ENCODE data around the gene SRRM5. TPM values are rescaled to one million over a fixed set of nuclear protein-coding genes. Genes with fewer than 3 reads are reported as not detected.
A peak's percentile ranks its signal among the peaks of the same experiment; 100 is the strongest.
"Not testable (repeated sequence)": the region's sequence is repeated elsewhere in the genome, so short reads cannot be mapped to it uniquely, and the experiment has no call there.

SRRM5 gene
- total RNA-seq, 1 experiment from 2014 or later = 0.10 TPM

DNA sequence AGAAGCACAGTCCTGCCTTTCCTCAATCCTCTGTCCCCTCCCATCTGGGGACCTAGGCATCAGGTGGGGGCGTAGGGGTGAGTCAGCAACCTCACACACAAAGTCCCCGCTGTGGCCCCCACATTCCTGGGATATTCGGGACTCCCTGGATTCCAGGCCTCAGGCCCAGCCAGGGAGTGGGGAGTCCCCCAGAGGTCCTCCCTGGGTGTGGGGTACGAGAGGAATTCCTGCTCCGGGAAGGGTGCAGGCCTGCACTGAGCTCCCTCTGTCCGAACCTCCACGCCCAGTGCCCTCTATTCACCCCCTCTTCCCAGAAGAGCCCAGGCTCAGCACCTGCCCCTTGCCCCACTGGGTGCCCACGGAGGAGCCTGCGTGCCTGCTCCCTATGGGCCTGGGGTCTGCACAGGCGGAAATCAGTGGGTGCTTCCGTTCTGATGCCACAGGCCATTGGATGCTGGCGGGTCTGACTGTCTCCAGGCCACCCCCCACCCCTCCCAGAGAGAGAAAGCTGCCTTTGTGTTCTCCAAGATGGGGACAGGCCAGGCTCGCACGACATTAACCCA lies 24.3 kb downstream of the SRRM5 start:
- DNase-seq (ENCODE audit: extremely low read depth, low read depth) = no peak

DNA sequence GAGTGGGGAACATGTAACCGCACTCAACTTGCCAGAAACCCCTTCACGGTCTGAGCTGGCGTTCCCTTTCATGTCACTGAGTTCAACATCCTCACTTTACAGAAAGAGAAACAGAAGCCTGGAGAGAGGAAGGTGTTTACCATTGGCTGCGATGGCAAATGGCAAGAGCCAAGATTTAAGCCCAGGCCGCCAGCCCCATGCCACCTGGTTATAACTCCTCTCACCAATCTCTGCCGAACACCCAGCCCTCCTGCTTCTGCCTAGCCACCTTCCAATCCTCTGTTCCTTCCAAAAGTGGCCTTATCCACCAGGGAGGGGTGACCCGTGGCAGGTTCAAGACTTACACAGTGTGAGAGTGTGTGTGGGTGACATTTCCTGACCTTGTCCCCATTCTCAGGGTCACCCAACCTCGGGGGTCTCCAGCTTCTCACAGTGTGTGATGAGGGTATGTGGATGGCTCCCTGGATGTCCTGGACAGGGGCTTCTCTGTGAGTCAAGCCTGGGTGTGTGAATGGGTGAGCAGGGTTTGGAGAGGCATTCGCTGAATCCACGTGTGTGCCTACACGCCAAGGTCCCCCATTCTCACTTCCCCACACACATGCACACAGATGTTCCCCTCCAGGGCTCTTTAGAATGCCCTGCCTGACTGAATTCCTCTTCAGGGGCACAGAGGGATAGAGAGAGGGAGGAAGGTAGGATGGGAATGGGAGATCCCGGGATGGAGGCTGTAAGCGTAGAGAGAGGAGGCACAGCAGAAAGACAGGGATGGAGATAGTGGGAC lies 26.5 kb downstream of the SRRM5 start:
- no peak for DNase-seq (ENCODE audit: extremely low read depth, low read depth)

DNA sequence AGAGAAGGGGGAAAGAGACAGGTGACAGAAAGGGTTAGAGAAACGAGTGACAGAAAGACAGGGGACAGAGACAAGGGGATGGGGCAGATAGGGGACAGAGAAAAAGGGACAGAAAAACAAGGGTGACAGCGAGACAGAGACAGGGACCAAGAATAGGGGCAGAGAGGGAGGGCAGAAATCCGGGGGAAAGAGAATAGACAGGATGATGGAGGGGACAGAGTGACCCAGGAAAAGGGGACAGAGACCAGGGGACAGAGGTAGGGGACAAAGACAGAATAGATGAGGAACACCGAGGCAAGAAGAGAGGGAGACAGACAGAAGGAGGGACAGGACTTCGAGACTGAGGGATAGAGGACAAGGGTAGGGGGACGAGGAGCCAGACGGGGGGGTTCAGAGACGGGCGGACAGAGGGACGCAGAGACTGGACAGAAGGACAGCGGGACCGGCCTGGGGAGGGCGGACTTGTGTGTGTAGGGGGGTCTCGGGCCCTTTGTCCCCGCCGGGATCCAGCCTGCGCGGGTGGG lies 27.2 kb downstream of the SRRM5 start:
- DNase-seq (ENCODE audit: extremely low read depth, low read depth) = no peak

DNA sequence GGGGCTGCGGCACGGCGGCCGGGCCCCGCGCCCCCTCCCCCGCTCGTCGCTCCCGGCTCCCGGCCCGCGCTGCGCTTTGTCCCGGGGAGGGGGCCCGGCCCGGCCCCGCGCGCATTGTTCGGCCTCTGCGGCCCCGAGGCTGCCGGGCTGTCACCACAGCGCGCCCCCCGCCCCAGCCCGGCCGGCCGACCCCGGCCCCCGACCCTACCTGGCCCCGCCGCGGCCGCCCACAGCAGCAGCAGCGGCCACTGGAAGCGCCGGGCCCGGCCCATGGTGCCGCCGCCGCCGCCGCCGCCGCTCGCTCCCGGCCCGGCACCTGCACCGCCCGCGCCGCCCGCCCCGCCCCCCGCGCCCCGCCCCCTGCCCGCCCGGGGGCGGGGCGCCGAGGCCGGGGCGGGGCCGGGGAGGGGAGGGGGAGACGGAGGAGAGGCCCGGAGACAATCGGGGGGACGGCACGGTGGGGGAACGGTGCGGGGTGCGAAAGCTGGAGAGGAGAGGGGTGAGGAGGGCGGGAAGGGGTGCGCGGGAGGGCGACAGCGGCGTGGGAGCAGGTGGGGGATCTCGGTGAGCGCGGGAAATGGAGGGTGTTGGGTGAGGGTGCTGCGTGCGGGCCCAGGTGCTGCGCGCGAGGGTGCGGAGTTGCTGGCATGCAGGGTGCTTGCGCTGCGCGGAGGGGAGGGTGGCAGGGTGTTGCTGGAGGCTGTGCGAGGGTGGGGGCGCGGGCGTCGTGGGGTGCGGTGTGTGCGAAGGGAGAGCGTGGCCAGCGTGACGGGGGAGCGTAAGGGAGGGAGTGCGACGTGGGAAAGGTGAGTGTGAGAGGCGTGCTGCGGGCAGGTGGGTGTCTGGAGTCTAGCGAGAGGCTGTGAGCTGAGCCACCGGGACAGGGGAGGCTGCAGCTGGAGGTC lies 27.9 kb downstream of the SRRM5 start, which contains the start of gene CADM4:
Gene CADM4, minus strand, starts transcription at position 332 of the 905 bp plus-strand sequence. Its CDS starts 60 bp downstream, at position 272.
- no peak for DNase-seq (ENCODE audit: extremely low read depth, low read depth)

DNA sequence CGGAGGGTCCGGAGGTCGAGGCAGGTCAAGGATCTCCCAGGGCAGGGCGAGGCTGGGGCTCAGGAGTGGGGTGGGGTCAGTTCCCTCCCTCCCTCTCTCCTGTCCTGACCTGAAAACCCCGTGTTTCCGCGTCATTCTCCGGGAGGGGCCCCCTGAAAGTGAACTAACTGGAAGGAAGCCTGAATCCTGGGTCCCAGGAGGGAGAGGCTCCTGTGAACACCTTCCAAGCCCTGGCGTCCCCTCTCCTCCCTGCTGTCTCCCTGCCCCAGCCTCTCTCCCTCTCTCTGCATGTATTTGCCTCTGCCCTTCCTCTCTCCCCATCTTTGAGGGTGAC lies 28.5 kb downstream of the SRRM5 start:
- DNase-seq (ENCODE audit: extremely low read depth, low read depth) = no peak

DNA sequence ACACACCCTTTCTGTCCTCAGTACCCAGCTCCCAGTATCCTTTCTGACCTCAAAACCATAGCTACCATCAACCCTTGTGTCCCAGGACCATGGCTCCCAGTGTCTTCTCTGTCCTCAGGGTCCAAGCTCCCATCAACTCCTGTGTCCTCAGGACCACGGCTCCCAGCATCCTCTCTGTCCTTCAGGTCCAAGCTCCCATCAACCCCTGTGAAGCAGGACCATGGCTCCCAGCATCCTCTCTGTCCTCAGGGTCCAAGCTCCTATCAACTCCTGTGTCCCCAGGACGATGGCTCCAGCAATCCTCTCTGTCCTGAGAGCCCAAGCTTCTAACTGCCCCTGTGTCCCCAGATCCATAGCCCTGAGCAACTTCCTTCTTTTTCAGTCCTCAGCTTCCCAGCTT lies 29.4 kb downstream of the SRRM5 start:
- no peak for DNase-seq (ENCODE audit: extremely low read depth, low read depth)

DNA sequence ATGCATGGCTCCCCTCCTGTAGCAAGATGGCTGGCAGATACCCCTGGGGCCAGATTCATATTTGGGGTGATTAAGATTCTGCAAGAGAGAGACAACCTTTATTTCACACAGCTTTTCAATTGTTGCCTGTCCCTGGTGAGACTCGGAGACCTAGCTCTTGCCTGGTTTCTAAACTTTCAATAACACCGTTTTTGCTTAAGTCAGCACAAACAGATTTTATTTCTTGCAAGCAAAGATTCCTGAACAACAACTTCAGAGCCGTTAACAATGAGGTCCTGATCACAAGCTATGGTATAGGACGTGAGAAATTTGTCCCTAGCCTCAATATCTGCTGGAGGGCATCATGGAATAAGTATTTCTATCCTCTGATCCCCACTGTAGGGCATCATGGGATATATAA lies 30.6 kb downstream of the SRRM5 start:
- DNase-seq (ENCODE audit: extremely low read depth, low read depth) = no peak

DNA sequence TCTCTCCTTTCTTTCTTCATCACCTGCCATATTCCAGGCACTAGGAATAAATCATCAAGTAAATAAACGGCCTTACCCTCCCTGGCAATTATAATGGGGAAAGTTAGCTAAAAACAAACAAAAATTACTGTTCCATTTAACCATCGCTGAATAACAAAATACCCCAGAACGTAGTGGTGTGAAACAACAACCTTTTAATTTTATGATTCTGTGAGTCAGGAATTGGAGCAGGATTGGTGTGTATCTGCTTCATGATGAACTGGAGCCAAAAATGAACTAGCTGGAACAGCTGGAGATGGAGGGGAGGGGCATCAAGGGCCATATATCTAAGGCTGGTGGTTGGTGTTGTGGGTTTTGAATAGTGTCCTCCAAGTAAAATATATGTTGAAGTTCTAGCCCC lies 31.4 kb downstream of the SRRM5 start:
- no peak for DNase-seq (ENCODE audit: extremely low read depth, low read depth)

DNA sequence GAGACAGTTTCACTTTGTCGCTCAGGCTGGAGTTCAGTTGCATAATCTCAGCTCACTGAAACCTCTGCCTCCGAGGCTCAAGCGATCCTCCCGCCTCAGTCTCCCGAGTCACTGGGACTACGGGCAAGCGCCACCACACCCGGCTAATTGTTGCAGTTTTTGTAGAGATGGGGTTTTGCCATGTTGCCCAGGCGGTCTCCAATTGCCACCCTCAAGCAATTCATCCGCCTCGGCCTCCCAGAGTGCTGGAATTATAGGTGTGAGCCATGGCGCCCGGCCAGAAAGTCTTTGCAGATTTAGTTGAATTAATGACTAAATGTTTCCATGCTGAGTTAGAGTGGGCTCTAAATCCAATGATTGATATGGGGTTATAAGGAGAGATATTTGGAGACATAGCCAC lies 32.3 kb downstream of the SRRM5 start:
- DNase-seq (ENCODE audit: extremely low read depth, low read depth) = no peak

DNA sequence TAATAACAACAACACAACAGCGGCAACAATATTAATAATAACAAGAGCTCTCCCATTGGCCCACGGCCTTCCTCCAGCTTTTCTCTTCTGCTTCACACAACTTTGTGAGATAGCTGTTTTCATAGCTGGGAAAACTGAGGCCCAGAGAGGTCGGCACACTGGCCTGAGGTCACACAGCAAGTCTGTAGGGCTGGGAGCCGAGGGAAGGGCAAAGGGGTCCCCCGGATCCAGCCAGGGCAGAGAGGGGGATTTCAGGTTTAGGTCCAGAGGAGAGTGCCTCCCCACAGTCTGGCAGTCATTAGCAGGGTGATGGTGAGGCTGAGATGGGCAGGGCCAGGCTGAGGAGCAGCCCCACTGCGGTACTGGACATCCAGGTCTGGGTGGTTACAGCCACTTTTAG lies 36.7 kb downstream of the SRRM5 start:
- no peak for DNase-seq (ENCODE audit: extremely low read depth, low read depth)

DNA sequence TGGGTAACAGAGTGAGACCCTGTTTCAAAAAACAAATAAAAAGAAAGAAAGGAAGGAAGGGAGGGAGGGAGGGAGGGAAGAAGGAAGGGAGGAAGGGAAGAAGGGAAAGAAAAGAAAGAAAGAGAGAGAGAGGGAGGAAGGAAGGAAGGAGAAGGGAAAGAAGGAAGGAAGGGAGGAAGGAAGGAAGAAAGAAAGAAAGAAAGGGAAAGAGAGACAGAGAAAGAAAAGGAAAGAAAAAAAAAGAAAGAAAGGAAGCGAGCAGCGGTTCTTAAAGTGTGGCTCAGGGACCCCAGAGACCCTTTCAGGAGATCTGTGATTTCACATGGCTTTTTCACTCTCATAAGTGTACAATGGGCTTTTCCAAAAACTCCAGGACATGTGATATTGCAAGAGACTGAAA lies 37.6 kb downstream of the SRRM5 start:
- no peak for DNase-seq (ENCODE audit: extremely low read depth, low read depth)

DNA sequence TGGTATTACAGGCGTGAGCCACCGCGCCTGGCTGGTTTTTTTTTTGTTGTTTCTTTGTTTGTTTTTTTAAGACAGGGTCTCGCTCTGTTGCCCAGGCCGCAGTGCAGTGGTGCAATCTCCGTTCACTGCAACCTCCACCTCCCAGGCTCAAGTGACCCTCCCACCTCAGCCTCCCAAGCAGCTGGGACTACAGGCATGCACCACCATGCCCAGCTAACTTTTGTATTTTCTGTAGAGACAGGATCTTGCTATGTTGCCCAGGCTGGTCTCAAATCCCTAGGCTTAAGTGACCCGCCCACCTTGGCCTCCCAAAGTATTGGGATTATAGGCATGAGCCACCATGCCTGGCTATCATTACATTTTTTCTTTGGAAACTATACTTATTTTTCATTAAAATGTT lies 38.4 kb downstream of the SRRM5 start:
- not testable (repeated sequence) for DNase-seq (ENCODE audit: extremely low read depth, low read depth)

DNA sequence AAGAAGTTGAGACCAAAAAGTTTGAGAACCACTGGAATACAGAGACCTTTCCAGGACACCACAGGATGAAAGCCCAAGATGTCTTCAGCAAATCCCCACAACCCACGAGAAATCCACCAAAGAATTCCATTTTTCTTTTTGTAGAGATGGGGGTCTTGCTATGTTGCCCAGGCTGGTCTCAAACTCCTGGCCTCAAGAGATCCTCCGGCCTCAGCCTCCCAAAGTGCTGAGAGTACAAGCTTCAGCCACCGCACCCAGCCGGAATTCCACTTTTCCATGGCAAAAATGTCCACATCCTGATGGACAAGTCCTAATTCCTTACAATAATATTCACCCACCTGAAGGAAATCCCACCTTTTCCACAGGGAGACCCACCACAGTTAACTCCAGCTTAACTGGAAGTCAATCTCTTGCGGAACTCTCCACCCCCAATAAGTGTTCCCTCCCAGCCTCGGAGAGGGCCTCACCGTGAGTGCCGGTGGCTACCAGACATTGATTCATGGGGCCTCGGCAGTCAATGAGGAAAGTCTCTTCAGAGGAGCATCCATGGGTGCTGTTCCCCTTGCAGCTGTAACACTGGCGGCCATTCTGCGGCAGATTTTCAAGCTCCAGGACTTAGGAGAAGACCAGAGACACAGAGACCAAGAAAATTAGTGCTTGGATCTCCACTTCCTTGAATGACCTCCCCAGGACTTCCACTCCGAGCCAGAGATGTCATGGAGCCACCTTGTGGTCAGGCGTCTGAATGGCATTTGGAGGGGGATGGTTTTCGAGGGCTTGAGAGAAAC lies 40.1 kb downstream of the SRRM5 start:
- peak; percentile 52 for DNase-seq (ENCODE audit: extremely low read depth, low read depth)

DNA sequence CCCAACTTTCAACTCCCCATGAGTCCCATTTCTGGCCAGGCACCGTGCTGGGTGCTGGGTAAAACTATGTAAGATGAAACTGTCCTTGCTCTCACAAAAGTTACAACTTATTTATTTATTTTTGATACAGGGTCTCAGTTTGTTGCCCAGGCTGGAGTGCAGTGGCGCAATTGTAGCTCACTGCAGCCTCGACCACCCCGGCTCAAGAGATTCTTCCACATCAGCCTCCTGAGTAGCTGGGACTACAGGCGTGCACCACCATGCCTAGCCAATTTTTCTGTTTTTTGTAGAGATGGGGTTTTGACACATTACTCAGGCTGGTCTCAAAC lies 40.6 kb downstream of the SRRM5 start:
- DNase-seq (ENCODE audit: extremely low read depth, low read depth) = no peak

DNA sequence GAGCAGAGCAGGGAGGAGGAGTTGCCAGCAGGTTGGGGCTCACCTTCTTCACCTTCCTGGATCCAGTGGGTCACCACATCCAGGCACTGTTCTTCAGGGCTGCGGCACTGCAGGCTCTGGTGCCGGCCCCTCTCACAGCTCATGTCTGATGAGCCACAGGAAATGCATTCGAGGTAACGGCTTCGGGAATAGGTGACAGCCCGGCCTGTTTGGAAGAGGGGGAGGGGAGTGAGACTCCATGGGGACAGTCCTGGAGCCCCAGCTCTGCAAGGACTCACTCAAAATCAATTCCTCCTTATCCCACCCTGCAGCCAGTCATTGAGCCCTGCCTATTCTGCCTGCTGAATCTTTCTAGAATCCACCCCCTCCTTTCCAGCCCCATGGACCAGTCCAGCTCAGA lies 44.5 kb downstream of the SRRM5 start:
- DNase-seq (ENCODE audit: extremely low read depth, low read depth) = no peak

DNA sequence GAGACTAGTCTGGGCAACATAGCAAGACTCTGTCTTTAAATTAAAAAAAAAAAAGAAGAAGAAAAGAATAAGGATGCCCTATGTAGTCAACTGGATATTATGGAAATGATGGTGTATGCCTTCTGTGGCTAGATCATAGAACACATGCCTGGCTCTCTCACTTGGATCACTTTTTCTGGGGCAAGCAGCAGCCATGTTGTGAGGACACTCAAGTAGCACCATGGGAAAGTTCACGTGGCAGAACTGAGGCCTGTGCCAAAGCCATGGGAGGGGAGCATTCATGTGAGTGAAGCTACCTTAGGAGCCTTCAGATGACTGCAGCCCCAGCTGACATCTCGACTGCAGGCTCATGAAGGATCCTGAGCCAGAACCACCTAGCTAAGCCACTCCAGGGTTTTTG lies 46.1 kb downstream of the SRRM5 start:
- no peak for DNase-seq (ENCODE audit: extremely low read depth, low read depth)

DNA sequence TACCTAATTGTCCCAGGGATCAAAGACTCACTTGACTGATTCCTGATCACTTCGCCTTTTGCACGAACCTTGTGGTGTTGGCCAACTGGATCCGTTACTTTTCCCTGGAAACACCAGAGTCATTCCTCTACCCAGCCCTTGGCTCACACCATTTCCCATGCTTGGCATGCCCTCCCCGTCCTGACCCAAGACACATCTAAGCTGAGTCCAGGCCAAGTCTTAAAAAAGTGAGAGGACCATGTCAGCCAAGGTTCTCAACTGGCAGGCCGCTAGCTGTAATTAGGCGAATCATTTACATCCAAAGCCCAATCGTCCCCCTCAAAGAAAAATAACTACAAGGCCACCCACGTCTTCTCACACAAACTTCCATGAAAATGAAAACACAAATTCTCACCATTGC lies 46.6 kb downstream of the SRRM5 start:
- no peak for DNase-seq (ENCODE audit: extremely low read depth, low read depth)

DNA sequence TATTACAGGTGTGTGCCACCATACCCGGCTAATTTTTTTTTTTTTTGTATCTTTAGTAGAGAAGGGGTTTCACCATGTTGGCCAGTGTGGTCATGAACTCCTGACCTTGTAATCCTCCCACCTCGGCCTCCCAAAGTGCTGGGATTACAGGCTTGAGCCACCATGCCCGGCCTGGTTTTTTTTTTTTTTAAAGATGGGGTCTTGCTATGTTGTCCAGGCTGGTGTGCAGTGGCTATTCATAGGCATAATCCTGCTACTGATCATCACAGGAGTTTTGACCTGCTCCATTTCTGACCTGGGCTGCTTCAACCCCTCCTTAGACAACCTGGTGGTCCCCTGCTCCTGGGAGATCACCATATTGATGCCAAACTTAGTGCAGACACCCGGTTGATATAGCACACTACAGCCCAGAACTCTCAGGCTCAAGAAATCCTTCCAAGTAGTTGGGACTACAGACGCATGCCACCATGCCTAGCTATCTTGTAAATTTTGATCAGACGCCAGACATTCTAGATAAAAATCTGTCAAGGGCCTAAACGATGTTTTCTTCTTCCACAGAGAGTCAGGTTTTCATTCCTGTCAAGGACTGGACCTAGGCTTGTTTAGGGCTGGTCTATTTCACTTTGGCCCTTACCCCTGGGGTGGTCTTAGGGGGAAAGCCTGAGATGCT lies 48.5 kb downstream of the SRRM5 start:
- no peak for DNase-seq (ENCODE audit: extremely low read depth, low read depth)

DNA sequence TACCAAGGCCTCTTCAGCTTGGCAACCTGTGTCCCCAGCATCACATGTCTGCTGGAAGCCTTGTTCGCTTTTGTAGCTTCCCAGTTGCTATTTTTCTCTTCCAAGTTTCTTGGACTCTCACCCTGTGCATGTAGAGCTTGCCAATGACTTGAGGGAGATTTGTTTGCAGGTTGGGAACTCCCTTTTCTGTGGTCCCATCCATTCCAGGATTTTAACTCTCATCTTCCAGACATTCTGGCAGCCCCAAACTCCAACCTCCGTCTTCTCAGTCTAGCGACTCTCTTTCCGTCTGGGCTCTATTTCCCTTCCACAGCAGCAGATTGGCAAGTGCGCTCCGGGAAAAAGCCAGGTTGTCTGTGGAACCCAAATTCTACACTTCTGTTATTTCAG lies 49.1 kb downstream of the SRRM5 start:
- DNase-seq (ENCODE audit: extremely low read depth, low read depth) = no peak

DNA sequence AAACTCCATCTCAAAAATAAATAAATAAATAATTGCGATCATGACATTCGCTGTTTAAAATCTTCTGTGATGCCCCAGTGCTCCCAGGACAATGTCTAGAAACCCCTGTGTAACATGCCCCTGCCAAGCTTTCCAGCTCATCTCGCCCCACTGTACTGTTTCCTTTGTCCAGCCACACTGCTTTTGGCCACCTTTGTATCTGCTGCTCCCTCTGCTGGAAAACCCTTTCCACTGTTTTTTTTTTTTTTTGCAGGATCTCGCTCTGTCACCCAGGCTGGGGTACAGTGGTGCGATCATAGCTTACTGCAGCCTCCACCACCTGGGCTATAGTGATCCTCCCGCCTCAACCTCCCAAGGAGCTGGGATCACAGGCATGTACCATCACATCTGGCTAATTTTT lies 50.6 kb downstream of the SRRM5 start:
- no peak for DNase-seq (ENCODE audit: extremely low read depth, low read depth)

All from NCI-H460 (cell line).